ENCODE results near the gene IFNGR1. TPM values are rescaled to one million over a fixed set of nuclear protein-coding genes. Genes with fewer than 3 reads are reported as not detected.

Gene IFNGR1
- total RNA-seq, 1 experiment from 2014 or later, result 23.4 TPM

Other genes starting within 250 kb of the IFNGR1 start
- gene IL20RA, start 174.4 kb downstream of the IFNGR1 start, total RNA-seq (2021; ENCODE audit: unreplicated experiment), result not detected
- gene IL22RA2, start 45.7 kb downstream of the IFNGR1 start, total RNA-seq (2021; ENCODE audit: unreplicated experiment), result not detected